Measurements from ENCODE around the gene ANAPC15. TPM values are rescaled to one million over a fixed set of nuclear protein-coding genes. Genes with fewer than 3 reads are reported as not detected.
"Not testable (repeated sequence)": the region's sequence is repeated elsewhere in the genome, so short reads cannot be mapped to it uniquely, and the experiment has no call there.

Gene ANAPC15
- total and polyA plus RNA-seq, 2 donors (not counting 3 experiments of a cell fraction or from before 2014, with no cell fraction given): 67.0 to 70.5 TPM

DNA sequence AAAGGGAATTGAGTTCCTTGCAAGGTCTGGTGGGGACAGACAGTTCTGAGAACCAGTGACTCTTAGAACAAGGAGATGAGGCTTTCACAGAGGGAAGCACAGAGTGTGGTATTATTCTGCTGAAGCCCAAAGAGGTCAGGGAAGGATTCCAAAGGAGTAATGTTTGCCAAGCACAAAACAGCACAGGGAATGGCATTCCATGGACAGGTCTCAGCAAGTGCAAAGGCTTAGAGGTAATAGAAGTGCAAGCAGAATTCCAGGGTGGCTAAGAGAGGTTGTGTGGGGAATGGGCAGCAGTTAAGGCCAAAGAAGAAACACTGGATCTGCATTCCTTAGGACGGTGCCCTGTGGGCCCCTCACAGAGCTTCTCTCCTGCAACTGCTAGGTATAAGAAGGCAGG is 29.6 kb upstream of the ANAPC15 start:
- H3K9me1 ChIP-seq (replicated peaks; ENCODE audit: control insufficient read depth, extremely low read depth, insufficient read depth, low read length); H4K20me1 ChIP-seq (replicated peaks; ENCODE audit: control insufficient read depth, extremely low read depth, insufficient read depth, low read length); H3K79me2 ChIP-seq (ENCODE audit: control insufficient read depth, insufficient read depth, low read length); FAIRE-seq; dilution Hi-C loops (cut with MboI; ENCODE audit: extremely low pct_ligation_motif_present, low sequenced_read_pairs); DNase-seq (ENCODE audit: low read depth, low spot score); BruUV-seq (replicated peaks); H3K4me3 ChIP-seq (replicated peaks in 1 of 3; ENCODE audit: insufficient read depth in 1 of 3, low read depth in 1 of 3, low read length in 3 of 3); H3K4me1 ChIP-seq (ENCODE audit: control insufficient read depth, extremely low read depth, insufficient read depth, low read length); H3K27ac ChIP-seq (ENCODE audit: insufficient read depth, low read depth, low read length); H2AFZ ChIP-seq (ENCODE audit: low read depth, low read length); H3K9ac ChIP-seq (replicated peaks; ENCODE audit: extremely low read depth, insufficient read depth, low read length); POLR2A ChIA-PET; H3K9me3 ChIP-seq (replicated peaks; ENCODE audit: control insufficient read depth, insufficient read depth, low read length); H3K4me2 ChIP-seq (ENCODE audit: insufficient read depth, low read length); H3K36me3 ChIP-seq (ENCODE audit: control insufficient read depth in 2 of 2, extremely low read depth in 1 of 2, insufficient read depth in 2 of 2, low read length in 2 of 2): not testable (repeated sequence)
- peaks cover 11% of the 10 kb centered on the region in 2 experiments for H3K27me3 ChIP-seq (ENCODE audit: control insufficient read depth in 2 of 2, insufficient read depth in 2 of 2, low read length in 2 of 2)
- CTCF ChIA-PET: interaction anchor here (1.1 to 2.4 kb wide), 2 partner anchors 39 to 117 kb away, joined by 13 to 17 read pairs; no protein-coding TSS in a partner anchor
- intact Hi-C loops (cut with micrococcal nuclease): loop anchor here (5.0 to 10.0 kb wide), 2 partner anchors 273 to 305 kb away; no protein-coding TSS in a partner anchor

DNA sequence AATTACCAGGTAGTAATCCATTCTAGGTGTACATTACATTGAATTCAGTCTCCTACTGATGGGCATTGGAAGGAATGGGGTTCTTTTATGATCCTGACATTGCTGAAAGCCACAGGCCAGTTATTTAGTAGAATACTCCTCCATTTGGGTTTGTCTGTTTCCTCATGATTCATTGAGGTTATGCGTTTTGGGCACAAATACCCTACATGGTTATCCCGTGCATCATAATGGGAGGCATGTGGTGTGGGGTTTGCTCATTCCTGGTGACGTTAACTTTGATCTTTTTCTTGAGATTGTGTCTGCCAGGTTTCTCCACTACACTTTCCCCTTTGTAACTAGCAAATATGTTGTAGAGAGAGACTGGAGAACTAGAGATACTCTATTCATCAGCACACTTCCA is 28.6 kb upstream of the ANAPC15 start:
- DNase-seq (ENCODE audit: low read depth, low spot score) (no peak), FAIRE-seq (no peak)
- Histone ChIP-seq H3K36me3 (ENCODE audit: control insufficient read depth in 2 of 2, extremely low read depth in 1 of 2, insufficient read depth in 2 of 2, low read length in 2 of 2) (no peaks in the 10 kb centered on the region), H3K27me3 (ENCODE audit: control insufficient read depth in 2 of 2, insufficient read depth in 2 of 2, low read length in 2 of 2) (peaks cover 7 to 10% of the 10 kb centered on the region in 2 experiments), H3K4me3 (replicated peaks in 1 of 3; ENCODE audit: insufficient read depth in 1 of 3, low read depth in 1 of 3, low read length in 3 of 3) (no peak overlapping the region), H3K9me3 (replicated peaks; ENCODE audit: control insufficient read depth, insufficient read depth, low read length) (no peaks in the 10 kb centered on the region), H3K9me1 (replicated peaks; ENCODE audit: control insufficient read depth, extremely low read depth, insufficient read depth, low read length) (no peaks in the 10 kb centered on the region), H3K9ac (replicated peaks; ENCODE audit: extremely low read depth, insufficient read depth, low read length) (no peak overlapping the region), H3K27ac (ENCODE audit: insufficient read depth, low read depth, low read length) (no peak overlapping the region), H3K79me2 (ENCODE audit: control insufficient read depth, insufficient read depth, low read length) (no peaks in the 10 kb centered on the region), H4K20me1 (replicated peaks; ENCODE audit: control insufficient read depth, extremely low read depth, insufficient read depth, low read length) (no peaks in the 10 kb centered on the region), H2AFZ (ENCODE audit: low read depth, low read length) (no peak overlapping the region), H3K4me2 (ENCODE audit: insufficient read depth, low read length) (no peak overlapping the region), H3K4me1 (ENCODE audit: control insufficient read depth, extremely low read depth, insufficient read depth, low read length) (no peaks in the 10 kb centered on the region)
- dilution Hi-C loops (cut with MboI; ENCODE audit: extremely low pct_ligation_motif_present, low sequenced_read_pairs): no loop called here
- ChIA-PET POLR2A (no interaction called here), CTCF (interaction anchor here (1.1 kb wide), 1 partner anchor 116 kb away, joined by 13 read pairs; no protein-coding TSS in a partner anchor)
- intact Hi-C loops (cut with micrococcal nuclease): loop anchor here (5.0 to 10.0 kb wide), 2 partner anchors 274 to 306 kb away; no protein-coding TSS in a partner anchor
- BruUV-seq (replicated peaks): no TSS peak
- TF ChIP-seq EZH2 (IDR thresholded peaks at IDR 0.05; ENCODE audit: borderline replicate concordance, low read depth, low read length, severe bottlenecking) (no peak), POLR2A (IDR thresholded peaks at IDR 0.05; ENCODE audit: low read depth, low read length) (no peak), MYC (IDR thresholded peaks at IDR 0.05; ENCODE audit: low read depth, low read length) (no peak), GATA2 (IDR thresholded peaks at IDR 0.05; ENCODE audit: insufficient read depth, insufficient read length, low read depth, low read length) (no peak), JUN (IDR thresholded peaks at IDR 0.05; ENCODE audit: borderline replicate concordance, insufficient read depth, insufficient read length, low read depth) (no peak), POLR2AphosphoS5 (IDR thresholded peaks at IDR 0.05; ENCODE audit: insufficient read depth, low read depth, low read length) (no peak), FOS (IDR thresholded peaks at IDR 0.05; ENCODE audit: borderline replicate concordance, insufficient read depth, low read length) (no peak)
- TF ChIP-seq, protein P1, sequence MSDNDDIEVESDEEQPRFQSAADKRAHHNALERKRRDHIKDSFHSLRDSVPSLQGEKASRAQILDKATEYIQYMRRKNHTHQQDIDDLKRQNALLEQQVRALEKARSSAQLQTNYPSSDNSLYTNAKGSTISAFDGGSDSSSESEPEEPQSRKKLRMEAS (IDR thresholded peaks at IDR 0.05; ENCODE audit: insufficient read depth, insufficient read length): no peak
- TF ChIP-seq, protein P2, sequence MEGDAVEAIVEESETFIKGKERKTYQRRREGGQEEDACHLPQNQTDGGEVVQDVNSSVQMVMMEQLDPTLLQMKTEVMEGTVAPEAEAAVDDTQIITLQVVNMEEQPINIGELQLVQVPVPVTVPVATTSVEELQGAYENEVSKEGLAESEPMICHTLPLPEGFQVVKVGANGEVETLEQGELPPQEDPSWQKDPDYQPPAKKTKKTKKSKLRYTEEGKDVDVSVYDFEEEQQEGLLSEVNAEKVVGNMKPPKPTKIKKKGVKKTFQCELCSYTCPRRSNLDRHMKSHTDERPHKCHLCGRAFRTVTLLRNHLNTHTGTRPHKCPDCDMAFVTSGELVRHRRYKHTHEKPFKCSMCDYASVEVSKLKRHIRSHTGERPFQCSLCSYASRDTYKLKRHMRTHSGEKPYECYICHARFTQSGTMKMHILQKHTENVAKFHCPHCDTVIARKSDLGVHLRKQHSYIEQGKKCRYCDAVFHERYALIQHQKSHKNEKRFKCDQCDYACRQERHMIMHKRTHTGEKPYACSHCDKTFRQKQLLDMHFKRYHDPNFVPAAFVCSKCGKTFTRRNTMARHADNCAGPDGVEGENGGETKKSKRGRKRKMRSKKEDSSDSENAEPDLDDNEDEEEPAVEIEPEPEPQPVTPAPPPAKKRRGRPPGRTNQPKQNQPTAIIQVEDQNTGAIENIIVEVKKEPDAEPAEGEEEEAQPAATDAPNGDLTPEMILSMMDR (IDR thresholded peaks at IDR 0.05; ENCODE audit: extremely low read depth in 1 of 2, insufficient read depth in 1 of 2, low read depth in 1 of 2, low read length in 2 of 2): no peak

All from endothelial cell of umbilical vein (primary cell).